Natural killer cell (primary cell): ENCODE measurements around the gene ADGRL1. TPM values are rescaled to one million over a fixed set of nuclear protein-coding genes. Genes with fewer than 3 reads are reported as not detected.
"Not testable (repeated sequence)": the region's sequence is repeated elsewhere in the genome, so short reads cannot be mapped to it uniquely, and the experiment has no call there.

Experiments used
- ATAC-seq, 3 donors: fragments of 150-1000 bp in 2 of 3; fragments of 200-7000 bp in 1 of 3; cut with Tn5 transposase; 1 replicate in 1 of 3; 2 replicates in 2 of 3; pipeline ENCODE4 v1.10.0; 2021; ENCODE audit warnings: mild to moderate bottlenecking in 2 of 3, moderate library complexity in 2 of 3
- DNase-seq, 2 donors: peaks; one replicate each; pipeline versions ENCODE4 v3.0.0 to v3.0.0-alpha.2; 2013 to 2021; ENCODE audit warnings: mixed read lengths in 1 of 2
- H3K27ac ChIP-seq: one replicate; pipeline ENCODE4 v1.5.1; 2013; ENCODE audit warnings: mild to moderate bottlenecking, low read length
- H3K27me3 ChIP-seq: one replicate; pipeline ENCODE4 v1.6.1; 2013; ENCODE audit warnings: low read length; ENCODE audit not compliant: control insufficient read depth, insufficient read depth
- H3K36me3 ChIP-seq: one replicate; pipeline ENCODE4 v1.6.1; 2013; ENCODE audit warnings: low read length; ENCODE audit not compliant: control insufficient read depth, insufficient read depth
- H3K4me1 ChIP-seq: one replicate; pipeline ENCODE4 v1.6.1; 2013; ENCODE audit warnings: low read length; ENCODE audit not compliant: control insufficient read depth, insufficient read depth
- H3K4me3 ChIP-seq: one replicate; pipeline ENCODE4 v1.5.1; 2013; ENCODE audit warnings: low read length
- H3K9me3 ChIP-seq: one replicate; pipeline ENCODE4 v1.6.1; 2013; ENCODE audit warnings: low read length; ENCODE audit not compliant: control insufficient read depth, insufficient read depth
- H3K27ac Mint-ChIP-seq, 2 donors: one replicate each; pipeline ENCODE4 v1.8.0; 2022; ENCODE audit warnings: mild to moderate bottlenecking in 2 of 2, mixed read lengths in 2 of 2, moderate library complexity in 1 of 2
- H3K27me3 Mint-ChIP-seq, 2 donors: one replicate each; pipeline ENCODE4 v1.8.0; 2022; ENCODE audit warnings: low read depth in 2 of 2, mixed read lengths in 2 of 2
- H3K36me3 Mint-ChIP-seq: one replicate; pipeline ENCODE4 v1.8.0; 2022; ENCODE audit warnings: mixed read lengths
- H3K4me1 Mint-ChIP-seq, 2 donors: one replicate each; pipeline ENCODE4 v1.8.0; 2022; ENCODE audit warnings: mixed read lengths in 2 of 2
- H3K4me3 Mint-ChIP-seq: one replicate; pipeline ENCODE4 v1.8.0; 2022; ENCODE audit warnings: mild to moderate bottlenecking, moderate library complexity, mixed read lengths
- H3K9me3 Mint-ChIP-seq, 2 donors: one replicate each; pipeline ENCODE4 v1.8.0; 2022; ENCODE audit warnings: mixed read lengths in 2 of 2
- CTCF ChIP-seq: fragments of 200-600 bp; IDR thresholded peaks from one replicate; pipeline ENCODE4 v1.8.0; 2022; ENCODE audit warnings: antibody characterized with exemption
- WGBS: methylation state at CpG from one replicate; pipeline ENCODE4 v1.1.7; 2013; ENCODE audit warnings: missing lambda C conversion rate; ENCODE audit not compliant: insufficient coverage; 5-methylcytosine and 5-hydroxymethylcytosine counted together
- intact Hi-C: fragments of 100-400 bp; cut with micrococcal nuclease; formaldehyde crosslinking; loops from one replicate; pipeline ENCODE4 v1.14.2; 2022
- total RNA-seq, 4 donors: library from RNA; stranded (reverse); fragments of 120-200 nt in 1 of 4; gene quantifications; one replicate each; pipeline versions ENCODE4 v1.2.3 to v1.2.4, GENCODE V29; 2013 to 2022

The ADGRL1 gene
- total RNA-seq, 3 donors from 2014 or later (not counting 1 experiment from before 2014, with no cell fraction given) = 47.3 to 54.3 (median 52.7) TPM

GRCh38 chr19:14148751-14149410, 57.1 kb downstream of the ADGRL1 start:
- TF ChIP-seq CTCF = no peak
- peaks cover 23 to 37% of the 10 kb centered on the region in 2 donors for H3K4me1 Mint-ChIP-seq
- H3K27me3 Mint-ChIP-seq = no peaks in the 10 kb centered on the region

GRCh38 chr19:14147797-14148605, 58.0 kb downstream of the ADGRL1 start:
- peak; percentile 87 for TF ChIP-seq CTCF
- Mint-ChIP-seq H3K27ac (peak overlapping the region; percentile 92 to 97), H3K9me3 (no peaks in the 10 kb centered on the region), H3K27me3 (no peaks in the 10 kb centered on the region), H3K4me3 (peak overlapping the region; percentile 81), H3K36me3 (no peaks in the 10 kb centered on the region), H3K4me1 (peaks cover 23 to 37% of the 10 kb centered on the region in 2 donors)
- Histone ChIP-seq H3K4me3 (no peak overlapping the region), H3K9me3 (no peaks in the 10 kb centered on the region), H3K36me3 (peaks cover 3% of the 10 kb centered on the region), H3K27ac (peak overlapping the region; percentile 87), H3K4me1 (peaks cover 31% of the 10 kb centered on the region), H3K27me3 (no peaks in the 10 kb centered on the region)
- ATAC-seq (peak; percentile 84 to 91 (median 86)), DNase-seq (peak; percentile 71 to 73)
- WGBS = 64% methylated on average over 16 of the region's 20 CpGs
- intact Hi-C loops = loop anchor here (1.0 kb wide), 1 partner anchor 200 kb away; no protein-coding TSS in a partner anchor

More at GRCh38 chr19:14148751-14149410, 57.1 kb downstream of the ADGRL1 start:
- no peaks in the 10 kb centered on the region for H3K27me3 ChIP-seq
- peaks cover 31% of the 10 kb centered on the region for H3K4me1 ChIP-seq
- H3K4me3 Mint-ChIP-seq = peak overlapping the region; percentile 87
- intact Hi-C loops = loop anchor here (1.0 kb wide), 2 partner anchors 12 to 199 kb away; no protein-coding TSS in a partner anchor
- WGBS = 73% methylated on average over 12 of the region's 13 CpGs
- peak overlapping the region; percentile 87 for H3K27ac ChIP-seq
- H3K27ac Mint-ChIP-seq = peak overlapping the region; percentile 92 to 97
- no peaks in the 10 kb centered on the region for H3K36me3 Mint-ChIP-seq
- no peaks in the 10 kb centered on the region for H3K9me3 Mint-ChIP-seq
- peaks cover 3% of the 10 kb centered on the region for H3K36me3 ChIP-seq
- ATAC-seq (no peak), DNase-seq (no peak)
- H3K4me3 ChIP-seq = peak overlapping the region; percentile 21
- no peaks in the 10 kb centered on the region for H3K9me3 ChIP-seq

GRCh38 chr19:14146789-14147216, 59.2 kb downstream of the ADGRL1 start:
- Mint-ChIP-seq H3K4me1 (peaks cover 35 to 49% of the 10 kb centered on the region in 2 donors), H3K36me3 (no peaks in the 10 kb centered on the region), H3K9me3 (no peaks in the 10 kb centered on the region), H3K27ac (no peak overlapping the region), H3K4me3 (no peak overlapping the region), H3K27me3 (no peaks in the 10 kb centered on the region)
- ATAC-seq (no peak), DNase-seq (no peak)
- Histone ChIP-seq H3K27me3 (no peaks in the 10 kb centered on the region), H3K36me3 (no peaks in the 10 kb centered on the region), H3K9me3 (no peaks in the 10 kb centered on the region), H3K27ac (no peak overlapping the region), H3K4me1 (peaks cover 31% of the 10 kb centered on the region), H3K4me3 (no peak overlapping the region)
- WGBS = 88% methylated on average over 7 of the region's 7 CpGs
- TF ChIP-seq CTCF = no peak
- intact Hi-C loops = no loop called here

GRCh38 chr19:14146169-14146568, 59.8 kb downstream of the ADGRL1 start:
- H3K9me3 ChIP-seq, H3K27ac ChIP-seq, H3K4me3 Mint-ChIP-seq, H3K27me3 ChIP-seq, H3K27ac Mint-ChIP-seq, intact Hi-C loops, H3K36me3 Mint-ChIP-seq, DNase-seq, H3K4me3 ChIP-seq, H3K9me3 Mint-ChIP-seq, H3K36me3 ChIP-seq, ATAC-seq, H3K27me3 Mint-ChIP-seq: not testable (repeated sequence)
- 99% methylated on average over 9 of the region's 10 CpGs for WGBS
- peaks cover 37 to 51% of the 10 kb centered on the region in 2 donors for H3K4me1 Mint-ChIP-seq
- peaks cover 31% of the 10 kb centered on the region for H3K4me1 ChIP-seq
